LHCN-M2 (cell line): ENCODE data around the gene DRD2. TPM values are rescaled to one million over a fixed set of nuclear protein-coding genes. Genes with fewer than 3 reads are reported as not detected.

ENCODE experiments used
- DNase-seq: peaks from one replicate; pipeline ENCODE4 v3.0.0-alpha.2; 2012; ENCODE audit warnings: low read depth
- total RNA-seq: library from RNA; depleted of rRNA; stranded (reverse); fragments of >200 nt; gene quantifications from 2 replicates; pipeline ENCODE4 v1.2.3, GENCODE V29; 2014

DRD2 gene
- total RNA-seq, 1 experiment from 2014 or later = 5.7 TPM

GRCh38 chr11:113401718-113402117 is 73.5 kb downstream of the DRD2 start:
- DNase-seq = peak; percentile 97

GRCh38 chr11:113400631-113401230 is 74.5 kb downstream of the DRD2 start:
- DNase-seq = no peak

DNA sequence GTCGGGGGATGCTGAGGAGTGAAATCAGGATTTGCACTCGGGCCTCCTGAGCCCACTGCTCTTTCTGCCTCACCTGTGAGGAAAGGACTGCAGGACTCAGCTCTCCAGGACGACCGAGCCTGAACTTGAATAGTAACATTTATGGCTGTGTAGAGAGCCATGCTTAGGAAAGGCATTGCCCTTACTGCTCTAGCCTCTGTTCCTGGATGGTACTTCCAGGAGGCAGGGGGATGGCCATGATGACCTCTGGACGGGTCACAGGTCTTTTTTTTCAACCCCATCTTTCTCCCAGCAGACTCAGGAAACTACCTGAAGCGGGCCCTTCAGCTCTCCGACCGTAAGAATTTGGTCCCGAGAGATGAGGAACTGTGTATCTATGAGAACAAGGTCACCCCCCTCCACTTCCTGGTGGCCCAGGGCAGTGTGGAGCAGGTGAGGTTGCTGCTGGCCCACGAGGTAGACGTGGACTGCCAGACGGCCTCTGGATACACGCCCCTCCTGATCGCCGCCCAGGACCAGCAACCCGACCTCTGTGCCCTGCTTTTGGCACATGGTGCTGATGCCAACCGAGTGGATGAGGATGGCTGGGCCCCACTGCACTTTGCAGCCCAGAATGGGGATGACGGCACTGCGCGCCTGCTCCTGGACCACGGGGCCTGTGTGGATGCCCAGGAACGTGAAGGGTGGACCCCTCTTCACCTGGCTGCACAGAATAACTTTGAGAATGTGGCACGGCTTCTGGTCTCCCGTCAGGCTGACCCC is 76.3 kb downstream of the DRD2 start:
- no peak for DNase-seq

GRCh38 chr11:113397821-113398220 is 77.4 kb downstream of the DRD2 start:
- no peak for DNase-seq

DNA sequence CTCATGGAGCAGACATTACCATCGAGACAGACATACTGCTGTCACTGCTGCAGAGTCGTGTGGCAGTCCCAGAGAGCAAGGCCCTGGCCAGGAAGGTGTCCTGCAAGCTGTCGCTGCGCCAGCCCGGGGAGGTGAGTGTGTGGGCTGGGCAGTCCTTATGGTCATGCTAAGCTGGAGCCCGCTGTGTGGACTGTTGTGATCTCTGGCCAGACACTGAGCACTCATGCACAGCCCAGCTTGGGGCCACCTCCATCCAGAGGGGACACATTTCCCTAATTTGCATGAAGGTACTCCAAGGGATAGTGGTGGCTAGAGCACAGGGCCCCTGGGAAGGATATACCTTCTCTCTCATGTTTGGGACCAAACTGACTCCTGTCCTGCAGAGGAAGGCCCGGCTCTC is 78.0 kb downstream of the DRD2 start:
- DNase-seq = no peak

GRCh38 chr11:113396690-113397089 is 78.5 kb downstream of the DRD2 start:
- no peak for DNase-seq

DNA sequence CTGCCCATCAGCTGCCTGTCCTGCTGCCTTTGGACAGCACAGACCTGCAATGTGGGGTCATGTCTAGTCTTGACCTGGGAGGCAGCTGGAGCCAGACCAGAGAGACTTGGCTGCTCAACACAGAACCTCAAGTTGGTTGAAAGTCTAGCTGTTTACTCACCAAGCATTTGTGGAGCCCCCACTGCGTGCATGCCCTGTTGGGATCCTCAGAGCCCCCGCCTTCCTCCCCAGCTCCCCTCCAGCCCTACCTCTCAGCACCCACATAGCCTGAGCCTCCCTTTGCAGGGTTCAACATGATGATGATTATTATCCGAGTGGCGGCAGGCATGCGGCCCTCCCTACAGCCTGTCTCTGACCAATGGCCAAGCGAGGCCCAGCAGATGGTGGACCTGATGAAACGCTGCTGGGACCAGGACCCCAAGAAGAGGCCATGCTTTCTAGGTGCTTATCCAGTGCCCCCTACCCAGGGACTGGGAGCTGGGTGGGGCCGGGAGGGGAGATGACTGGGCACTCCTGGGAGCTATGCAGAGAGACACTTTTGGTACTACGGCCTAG is 79.3 kb downstream of the DRD2 start:
- no peak for DNase-seq

DNA sequence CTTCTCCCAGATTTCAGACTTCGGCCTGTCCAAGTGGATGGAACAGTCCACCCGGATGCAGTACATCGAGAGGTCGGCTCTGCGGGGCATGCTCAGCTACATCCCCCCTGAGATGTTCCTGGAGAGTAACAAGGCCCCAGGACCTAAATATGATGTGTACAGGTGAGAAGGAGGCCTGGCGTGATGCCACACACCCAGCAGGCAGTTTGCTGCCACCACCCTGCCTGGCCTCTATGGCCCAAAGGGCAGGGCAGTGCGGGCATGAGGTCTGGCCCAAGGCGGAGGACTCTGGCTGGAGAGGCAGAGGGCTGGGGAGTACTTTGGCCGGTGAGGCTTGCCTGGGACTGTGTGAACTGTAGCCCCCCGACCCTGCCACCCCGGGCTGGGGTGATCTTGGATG is 80.3 kb downstream of the DRD2 start:
- no peak for DNase-seq

DNA sequence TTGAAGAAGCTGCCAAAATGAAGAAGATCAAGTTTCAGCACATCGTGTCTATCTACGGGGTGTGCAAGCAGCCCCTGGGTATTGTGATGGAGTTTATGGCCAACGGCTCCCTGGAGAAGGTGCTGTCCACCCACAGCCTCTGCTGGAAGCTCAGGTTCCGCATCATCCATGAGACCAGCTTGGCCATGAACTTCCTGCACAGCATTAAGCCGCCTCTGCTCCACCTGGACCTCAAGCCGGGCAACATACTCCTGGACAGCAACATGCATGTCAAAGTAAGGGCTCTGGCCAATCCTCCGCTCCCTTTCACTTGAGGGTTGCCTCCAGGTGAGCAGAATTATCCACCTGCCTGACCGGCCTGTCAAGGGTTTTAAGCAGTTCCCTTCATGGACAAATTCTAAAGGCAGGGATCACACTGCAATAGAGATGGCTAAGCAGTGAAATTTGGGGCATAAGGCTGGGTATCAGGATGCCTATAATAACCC is 81.7 kb downstream of the DRD2 start:
- no peak for DNase-seq

DNA sequence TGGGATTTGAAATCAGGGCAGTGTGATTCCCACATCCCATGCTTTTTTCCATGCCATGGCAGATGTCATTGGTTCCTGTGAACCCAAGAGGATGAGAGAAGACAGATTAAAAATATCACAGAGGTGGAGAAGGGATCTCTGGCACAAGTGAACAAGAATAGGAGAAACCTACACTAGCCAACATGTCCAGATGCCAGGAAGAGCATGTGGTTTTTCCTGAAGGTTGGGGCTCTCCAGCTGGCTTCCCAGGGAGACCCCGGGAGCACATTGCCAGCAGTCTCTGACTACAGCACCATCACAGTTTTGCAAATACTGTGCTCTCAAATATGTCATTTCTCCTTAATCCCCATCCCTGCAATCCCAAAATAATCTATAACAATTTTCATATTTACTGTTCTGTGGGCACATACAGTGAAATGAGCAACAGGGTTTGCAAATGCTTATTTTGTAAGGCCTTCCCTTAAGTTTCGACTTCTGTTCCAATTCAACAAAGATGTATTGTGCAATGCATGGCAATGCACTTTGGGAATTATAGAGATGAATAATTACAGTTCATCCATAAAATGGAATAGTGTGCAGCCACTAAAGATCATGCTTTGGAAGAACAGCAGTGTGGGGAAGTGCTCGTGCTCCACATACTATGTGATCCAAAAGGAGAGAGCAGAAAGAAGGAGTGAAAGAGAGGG is 82.8 kb downstream of the DRD2 start:
- DNase-seq = no peak

GRCh38 chr11:113389272-113389671 is 85.9 kb downstream of the DRD2 start:
- DNase-seq = no peak

DNA sequence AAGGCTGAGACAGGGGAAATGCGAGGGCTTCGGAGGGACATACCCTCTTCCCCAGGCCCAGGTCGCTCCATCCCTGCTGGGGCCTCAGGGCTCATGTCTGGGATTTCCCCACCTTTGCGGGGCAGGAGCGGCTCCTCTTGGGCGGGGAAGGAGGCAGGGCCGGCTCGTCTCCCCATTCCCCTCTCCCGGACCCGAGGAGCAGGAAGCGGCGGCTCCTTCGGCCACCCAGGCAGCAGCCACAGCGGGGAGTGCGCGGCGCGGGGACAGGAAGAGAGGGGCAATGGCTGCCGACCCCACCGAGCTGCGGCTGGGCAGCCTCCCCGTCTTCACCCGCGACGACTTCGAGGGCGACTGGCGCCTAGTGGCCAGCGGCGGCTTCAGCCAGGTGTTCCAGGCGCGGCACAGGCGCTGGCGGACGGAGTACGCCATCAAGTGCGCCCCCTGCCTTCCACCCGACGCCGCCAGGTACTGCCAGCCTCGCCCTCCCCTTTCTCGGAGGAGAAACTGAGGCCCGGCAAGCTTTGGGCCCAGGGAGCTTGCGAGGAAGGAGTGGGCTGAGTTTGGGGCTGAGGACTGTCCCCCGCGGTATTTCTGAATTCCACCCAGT is 87.5 kb downstream of the DRD2 start, which contains the start of gene ANKK1:
Gene ANKK1, plus strand, starts transcription at position 175 of the 607 bp plus-strand sequence. Its CDS starts 106 bp downstream, at position 281.
- no peak for DNase-seq

DNA sequence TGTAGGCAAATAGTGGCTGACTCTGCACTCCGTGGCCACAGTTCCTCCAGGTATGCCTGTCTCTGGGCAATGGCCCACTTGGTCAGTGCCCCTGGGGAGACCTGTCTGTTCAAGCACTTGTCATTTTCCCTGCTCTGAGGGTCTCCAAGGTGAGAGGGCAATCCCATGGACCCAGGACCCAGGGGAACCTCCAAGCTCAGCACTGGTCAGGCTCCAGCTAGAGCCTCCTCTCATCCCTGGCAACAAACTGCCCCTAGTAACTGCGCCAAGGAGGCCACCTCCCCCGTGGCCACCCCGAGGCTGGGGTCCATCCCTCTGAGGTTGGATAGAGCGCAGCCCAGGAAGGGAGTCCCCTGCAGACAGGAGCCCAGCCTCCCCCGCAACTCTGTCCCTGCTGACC is 88.3 kb downstream of the DRD2 start:
- no peak for DNase-seq

DNA sequence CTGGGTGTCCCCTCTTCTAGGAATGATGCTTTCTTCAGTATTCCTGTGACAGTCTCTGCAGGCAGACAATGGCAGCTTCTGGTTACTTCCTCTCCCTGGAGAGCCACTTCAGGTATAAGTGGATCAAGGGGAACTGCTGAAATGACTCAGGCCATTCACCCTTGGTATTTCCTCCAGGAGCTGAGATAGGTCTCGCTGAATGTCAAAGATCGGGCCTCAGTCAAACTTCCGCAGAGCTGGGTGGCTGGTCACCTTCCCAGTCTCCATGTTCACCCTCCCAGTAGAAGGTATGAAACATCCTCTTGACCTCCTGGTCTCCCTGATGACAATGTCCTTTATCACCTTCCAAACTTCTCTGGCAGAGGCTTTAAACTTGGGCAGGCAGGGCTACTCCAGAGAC is 89.4 kb downstream of the DRD2 start:
- no peak for DNase-seq

GRCh38 chr11:113384551-113384950 is 90.6 kb downstream of the DRD2 start:
- DNase-seq = peak; percentile 98

- no peak for DNase-seq
Observed at GRCh38 chr11:113382121-113382520, 93.1 kb downstream of the DRD2 start.

DNA sequence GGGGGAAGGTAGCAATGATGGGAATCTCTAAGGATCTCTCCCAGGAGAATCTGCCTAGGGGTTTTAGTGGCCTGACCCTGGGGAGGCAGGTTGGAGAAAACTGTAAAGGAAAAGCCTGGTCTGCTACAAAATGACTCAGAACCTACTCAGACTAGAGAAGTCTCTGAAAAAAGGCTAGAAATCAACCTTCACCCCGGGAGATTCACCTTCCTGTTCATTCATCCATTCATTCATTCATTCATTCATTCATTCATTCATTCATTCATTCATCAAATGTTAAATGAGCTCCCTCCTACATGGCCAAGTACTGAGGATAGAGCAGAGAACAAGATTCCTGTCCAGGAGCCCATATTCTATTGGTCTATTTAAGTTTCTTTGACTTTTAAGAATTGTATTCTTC is 96.5 kb downstream of the DRD2 start:
- no peak for DNase-seq

DNA sequence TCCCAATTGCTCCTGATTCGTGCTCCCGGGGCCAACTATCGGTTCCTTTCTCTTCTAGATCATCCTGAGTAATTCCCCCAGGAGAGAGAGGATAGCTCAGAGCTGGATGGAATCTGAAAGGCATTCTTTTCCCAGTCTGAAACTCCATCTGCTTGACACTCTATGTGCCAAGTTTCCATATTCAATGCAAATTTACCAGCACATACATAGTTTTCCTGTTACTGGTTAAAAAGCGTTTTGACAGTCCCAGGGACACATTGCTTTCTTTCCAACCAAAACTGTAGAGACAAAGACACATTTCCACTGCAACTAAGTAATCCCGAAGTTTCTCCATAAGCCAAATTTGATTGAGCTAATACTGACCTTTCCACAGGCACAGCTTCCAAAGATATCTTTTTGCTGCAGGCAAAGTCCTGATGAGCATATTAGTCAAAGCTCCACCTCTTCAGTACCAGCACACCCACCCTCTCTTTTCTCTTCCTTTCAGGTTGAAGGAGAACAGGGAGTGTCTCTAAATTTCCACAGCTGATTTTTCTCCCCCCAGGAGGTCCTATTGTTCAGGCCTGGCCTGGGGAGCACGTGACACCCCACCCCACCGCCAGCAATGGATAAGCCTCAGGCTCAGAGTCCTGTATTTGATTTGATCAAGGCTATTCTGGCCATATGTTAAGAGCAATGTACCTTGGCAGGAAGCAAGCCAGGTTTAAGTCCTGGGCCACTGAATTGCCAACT is 97.4 kb downstream of the DRD2 start:
- no peak for DNase-seq

- no peak for DNase-seq
Observed at GRCh38 chr11:113376156-113376555, 99.0 kb downstream of the DRD2 start.

- DNase-seq = no peak
Observed at GRCh38 chr11:113375402-113375801, 99.8 kb downstream of the DRD2 start.

DNA sequence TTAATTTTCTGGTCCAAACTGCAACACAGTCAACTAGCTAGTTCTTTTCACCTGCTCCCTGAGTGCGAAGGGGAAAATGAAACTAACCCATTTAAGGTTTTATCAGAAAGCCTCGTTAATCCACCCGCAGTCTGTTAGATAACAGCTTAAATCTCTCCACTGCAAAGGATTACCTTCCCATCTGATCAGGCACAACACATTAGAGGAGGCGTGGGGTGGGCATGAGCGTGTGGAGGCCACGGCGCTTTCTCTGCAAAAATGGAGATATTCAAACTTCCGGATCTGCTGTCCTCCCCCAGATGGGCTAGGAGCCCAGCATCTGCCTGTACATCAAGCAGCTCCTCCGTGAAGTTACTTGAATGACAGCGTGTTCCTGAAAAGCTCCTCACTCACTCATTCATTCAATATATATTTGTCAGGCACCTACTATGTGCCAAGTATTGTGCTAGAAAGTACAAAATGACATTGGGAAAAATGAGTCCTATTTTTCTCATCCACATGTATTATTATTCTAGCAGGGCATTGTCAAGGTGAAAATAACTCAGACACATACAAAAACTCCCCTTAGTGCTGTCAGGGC is 101.1 kb downstream of the DRD2 start:
- DNase-seq = no peak
